ACHN (cell line): ENCODE results near the gene EPB41L4B.
"Not testable (repeated sequence)": the region's sequence is repeated elsewhere in the genome, so short reads cannot be mapped to it uniquely, and the experiment has no call there.

Source experiments
- DNase-seq: peaks from one replicate; pipeline ENCODE4 v3.0.0-alpha.2; 2015
- in situ Hi-C: cut with HindIII; loops from 2 replicates; pipeline ENCODE4 v1.10.0; 2017; ENCODE audit warnings: low sequenced_read_pairs, low pct_ligation_motif_present, low pct_unique_long_range_greater_than_20kb

EPB41L4B gene

DNA sequence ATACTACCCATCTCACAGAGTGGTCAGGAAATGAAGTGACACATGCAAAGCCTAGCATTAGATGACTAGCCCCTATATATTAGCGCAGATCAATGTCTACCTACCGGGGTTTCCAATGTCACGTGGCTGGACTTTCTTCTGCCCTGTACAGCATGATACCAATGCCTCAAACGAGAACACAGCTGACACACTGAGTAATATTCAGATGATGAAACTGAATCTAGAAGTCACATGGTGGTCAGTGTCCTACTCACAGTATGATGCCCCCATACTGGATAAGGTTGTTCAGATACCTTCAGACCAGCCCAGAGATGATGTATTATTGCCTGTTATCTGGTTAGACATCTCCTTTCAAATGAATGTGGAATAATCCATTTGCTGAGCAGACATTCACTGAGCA, 82.7 kb downstream of the EPB41L4B start:
- DNase-seq, result no peak
- in situ Hi-C loops, result no loop called here

DNA sequence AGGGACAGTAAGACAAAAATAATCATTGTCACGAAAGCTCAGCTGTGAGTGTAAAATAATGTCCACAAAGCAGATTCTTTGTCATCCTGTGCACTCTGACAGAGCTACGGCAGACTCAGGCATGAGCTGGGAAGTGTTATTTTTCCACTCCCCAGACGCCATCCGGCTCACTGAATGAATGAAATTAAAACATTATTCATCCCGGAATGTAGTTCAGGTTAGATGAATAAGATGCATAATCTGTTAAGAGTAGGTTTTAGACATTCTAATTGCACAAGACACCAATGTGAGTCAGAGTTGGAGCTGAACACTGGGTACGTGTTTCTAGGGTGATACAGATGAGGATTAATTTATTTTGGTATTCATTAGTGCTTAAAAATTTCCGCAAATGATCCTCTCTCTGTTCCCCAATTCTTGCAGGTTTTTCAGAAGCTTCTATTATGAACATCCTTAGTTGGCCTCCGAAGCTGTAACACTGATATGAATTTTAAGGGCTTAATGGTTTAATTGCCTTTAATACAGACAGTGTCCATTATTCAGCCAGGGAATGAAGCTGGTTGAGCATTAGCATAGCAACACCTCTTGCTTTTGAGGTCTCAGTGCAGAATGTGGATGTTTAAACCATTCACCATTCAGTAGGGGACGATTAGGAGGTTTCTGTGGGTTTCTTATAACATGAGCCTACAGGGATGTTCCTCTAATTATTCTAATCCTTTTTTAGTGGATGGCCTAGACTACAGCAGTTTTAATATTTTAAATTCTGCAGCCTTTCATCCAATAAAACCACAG, 88.2 kb downstream of the EPB41L4B start:
- in situ Hi-C loops, result no loop called here
- DNase-seq, result no peak

DNA sequence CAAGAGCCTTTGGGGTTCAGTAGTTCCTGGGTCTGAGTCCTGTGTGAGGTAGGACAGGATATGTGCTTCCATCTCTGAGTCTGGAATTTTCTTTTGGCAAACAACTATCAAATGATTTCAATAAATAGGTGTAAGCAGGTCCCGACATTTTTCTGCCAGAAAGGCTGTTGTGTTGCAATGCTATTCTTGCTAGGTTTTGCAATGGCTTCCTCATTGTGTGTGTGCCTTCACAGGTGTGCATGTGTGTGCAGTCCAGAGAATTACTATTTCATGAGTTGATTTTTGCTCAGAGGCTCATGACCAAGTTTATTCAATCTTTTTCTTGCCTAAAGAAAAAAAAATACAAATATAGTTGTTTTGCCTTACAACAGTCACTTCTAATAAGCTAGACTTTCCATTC, 89.3 kb downstream of the EPB41L4B start:
- DNase-seq, result no peak
- in situ Hi-C loops, result no loop called here

DNA sequence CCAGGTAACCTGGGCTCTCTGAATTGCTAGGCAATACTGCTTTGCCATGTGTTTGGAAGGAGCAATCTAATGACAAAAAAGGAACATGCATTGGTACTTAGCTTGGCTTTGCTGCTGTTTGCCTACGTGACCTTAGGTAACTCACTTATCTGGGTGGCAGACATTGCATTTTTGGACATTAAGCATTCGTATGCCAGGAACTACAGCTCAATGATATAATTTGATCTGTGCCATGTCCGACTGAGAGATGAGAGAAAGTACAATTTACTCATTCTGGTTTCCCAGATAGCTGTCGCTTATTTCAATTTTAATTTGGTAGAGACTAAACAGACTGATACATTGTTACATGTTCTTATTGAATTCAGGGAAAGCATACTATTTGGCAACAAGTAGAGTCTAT, 90.6 kb downstream of the EPB41L4B start:
- in situ Hi-C loops, result no loop called here

DNA sequence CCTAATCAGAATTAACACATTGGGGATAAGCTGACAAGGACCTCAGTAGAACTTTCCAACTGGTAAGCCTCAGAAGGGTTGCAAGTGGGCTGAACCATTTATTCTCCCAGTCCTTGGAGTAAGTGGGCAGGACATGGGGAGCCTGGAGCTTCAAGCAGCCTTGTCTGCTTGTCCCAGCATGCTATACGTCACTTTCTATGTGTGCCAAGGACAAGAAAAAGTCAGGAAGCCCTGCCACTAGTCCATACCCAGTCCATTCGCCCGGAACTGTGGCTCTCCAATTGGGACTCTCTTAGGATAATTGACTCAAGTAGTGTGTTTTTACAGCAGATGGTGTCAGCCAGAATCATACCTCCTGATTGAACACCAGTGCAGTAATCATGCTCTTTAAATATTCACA, 91.2 kb downstream of the EPB41L4B start:
- in situ Hi-C loops, result no loop called here
- no peak for DNase-seq

More for the DNA sequence above, 90.6 kb downstream of the EPB41L4B start:
- no peak for DNase-seq

DNA sequence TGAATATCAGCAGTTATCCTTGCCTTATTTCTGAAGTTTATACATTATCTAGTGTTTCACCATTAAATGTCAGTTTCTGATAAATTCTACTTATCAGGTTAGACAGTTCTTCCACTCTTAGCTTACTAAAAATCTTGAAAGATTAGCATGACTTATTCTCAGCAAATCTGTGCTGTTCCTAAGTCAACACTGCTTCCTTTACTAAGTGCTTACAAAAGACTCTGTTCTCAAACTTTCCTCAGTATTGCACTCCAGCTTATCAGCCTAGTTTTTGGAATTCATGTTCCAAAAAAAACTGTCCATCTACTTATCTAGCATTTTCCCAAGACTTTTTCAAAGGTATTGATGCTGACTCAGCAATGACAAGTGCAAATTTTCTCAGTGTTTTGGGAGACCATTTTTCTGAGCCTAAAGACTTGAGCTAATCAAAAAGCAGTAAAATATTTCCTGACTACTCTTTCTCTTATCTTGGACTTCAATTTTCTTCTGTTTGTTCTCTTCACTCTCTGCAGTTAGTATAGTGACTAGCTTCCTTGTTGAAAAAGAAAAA, 92.7 kb downstream of the EPB41L4B start:
- in situ Hi-C loops, result no loop called here
- DNase-seq, result no peak

DNA sequence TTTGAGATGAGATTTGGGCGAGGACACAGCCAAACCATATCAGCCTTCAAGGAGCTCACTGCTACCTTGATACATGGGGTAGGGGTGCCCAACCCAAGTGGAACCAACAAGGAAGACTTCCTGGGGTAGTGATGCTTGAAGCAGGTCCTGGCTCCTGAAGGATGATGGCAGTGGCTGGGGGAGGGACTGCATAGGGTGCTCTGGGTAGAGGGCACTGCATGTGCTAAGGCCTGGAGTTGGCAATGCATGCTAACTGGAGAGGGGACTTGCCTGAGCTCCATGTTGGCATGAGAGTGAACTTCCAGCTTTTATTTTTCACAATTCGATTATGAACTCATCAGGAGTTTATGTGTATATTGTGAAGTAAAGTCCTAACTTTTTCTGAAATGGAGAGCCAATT, 95.2 kb downstream of the EPB41L4B start:
- in situ Hi-C loops, result no loop called here
- DNase-seq, result no peak

DNA sequence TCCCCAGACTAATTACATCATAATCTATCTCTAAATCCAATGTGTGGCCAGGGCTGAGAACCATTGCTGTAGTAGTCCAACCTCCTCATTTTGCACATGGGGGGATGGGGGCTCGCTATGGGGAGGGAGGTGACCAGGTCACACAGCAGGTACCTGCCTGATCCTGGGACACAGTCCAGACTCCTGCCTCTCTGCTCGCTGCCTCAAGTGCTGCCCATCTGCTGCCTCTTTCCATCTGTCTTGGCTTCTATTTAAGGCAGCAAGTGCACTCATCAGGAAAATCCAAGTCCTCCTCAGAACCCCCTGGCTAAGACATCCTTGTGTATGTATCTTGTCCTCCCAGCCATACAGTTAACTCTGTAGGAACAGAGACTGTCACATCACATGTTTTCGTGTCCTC, 96.1 kb downstream of the EPB41L4B start:
- DNase-seq, result no peak
- in situ Hi-C loops, result no loop called here

DNA sequence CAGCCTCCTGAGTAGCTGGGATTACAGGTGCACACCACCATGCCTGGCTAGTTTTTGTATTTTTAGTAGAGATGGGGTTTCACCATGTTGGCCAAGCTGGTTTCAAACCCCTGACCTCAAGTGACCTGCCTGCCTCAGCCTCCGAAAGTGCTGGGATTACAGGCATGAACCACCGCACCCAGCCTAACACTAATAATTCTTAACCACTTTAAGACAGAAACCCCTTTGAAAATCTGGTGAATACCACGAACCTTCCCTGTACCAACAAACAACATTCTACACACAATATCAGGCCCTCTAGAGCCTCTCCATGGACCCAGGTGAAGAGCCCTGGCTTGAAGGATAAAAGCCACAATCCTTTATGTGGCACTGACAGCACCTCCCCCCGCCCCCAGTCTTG, 102.6 kb downstream of the EPB41L4B start:
- DNase-seq, in situ Hi-C loops: not testable (repeated sequence)

DNA sequence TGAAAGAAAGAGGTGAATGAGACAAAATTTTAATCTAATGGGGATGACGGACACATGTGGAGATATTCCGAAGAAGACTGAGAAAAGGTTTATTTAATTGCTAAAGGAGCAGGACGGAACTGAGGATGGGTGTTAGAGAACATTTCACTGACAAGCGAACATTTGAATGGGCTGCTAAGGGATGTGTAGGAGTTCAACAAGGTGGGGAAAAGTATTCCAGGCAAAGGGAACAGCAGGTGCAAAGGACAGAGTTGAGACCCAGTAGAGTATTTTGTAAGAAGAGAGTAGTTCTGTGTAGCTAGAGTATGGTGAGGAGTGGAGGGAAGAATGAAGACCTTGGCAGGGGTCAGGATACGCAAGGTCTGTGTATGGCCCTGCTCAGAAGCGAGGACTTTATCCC, 106.4 kb downstream of the EPB41L4B start:
- DNase-seq, result no peak
- in situ Hi-C loops, result no loop called here

DNA sequence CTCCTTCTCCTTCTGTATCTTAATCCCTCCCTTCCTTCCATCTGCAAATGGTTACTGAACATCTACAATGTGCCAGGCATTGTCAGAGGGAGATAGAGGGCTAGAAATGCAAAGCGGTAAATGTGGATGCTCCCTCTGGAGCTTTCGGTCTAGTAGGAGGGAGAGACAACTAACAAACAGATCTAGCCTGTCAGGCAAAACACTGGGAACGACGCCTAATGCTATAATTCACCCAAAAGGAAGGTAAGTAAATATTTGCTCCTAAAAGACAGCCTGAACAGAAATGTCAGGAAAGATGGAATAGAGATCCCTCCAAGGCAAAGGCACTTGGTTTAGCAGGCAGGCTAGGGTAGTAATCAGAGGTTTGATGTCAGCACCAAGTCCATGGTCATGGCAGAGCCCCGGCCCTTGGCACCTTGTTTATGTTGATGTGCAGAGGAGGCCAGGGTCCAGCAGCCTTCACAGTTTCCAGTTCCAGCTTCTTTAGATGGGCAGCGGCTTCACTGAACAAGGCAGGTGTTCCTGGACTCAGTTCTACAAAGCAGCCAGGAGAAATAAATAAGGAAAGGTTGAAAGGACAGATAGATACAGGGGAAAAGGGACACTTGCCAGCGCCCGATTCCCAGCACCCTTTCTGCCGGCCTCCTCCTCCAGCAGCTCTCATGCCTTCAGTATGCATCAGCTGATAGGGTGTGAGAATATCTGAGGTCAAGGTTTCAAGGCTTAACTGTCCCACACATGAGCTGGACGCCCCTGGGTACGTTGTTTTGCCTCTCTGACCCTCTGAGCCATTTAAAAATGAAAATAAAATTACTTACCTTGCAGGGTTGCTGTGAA, 107.4 kb downstream of the EPB41L4B start:
- no peak for DNase-seq
- in situ Hi-C loops, result no loop called here

DNA sequence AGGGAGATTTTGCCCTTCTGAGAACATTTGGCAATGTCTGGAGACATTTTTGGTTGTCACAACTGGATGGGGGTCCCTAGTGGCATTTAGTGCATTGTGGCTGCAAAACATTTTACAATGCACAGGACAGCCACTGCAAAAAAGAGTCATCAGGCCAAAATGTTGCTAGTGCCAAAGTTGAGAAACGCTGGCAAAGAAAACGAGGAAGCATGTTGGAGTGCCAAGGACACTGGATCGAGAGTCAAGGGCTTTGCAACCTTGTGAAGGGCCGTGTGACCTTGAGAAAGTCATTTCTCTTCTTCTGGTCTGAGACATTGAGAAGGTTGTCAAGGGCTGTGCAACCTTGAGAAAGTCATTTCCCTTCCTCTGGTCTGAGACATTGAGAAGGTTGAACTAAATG, 108.1 kb downstream of the EPB41L4B start:
- no peak for DNase-seq
- in situ Hi-C loops, result no loop called here

DNA sequence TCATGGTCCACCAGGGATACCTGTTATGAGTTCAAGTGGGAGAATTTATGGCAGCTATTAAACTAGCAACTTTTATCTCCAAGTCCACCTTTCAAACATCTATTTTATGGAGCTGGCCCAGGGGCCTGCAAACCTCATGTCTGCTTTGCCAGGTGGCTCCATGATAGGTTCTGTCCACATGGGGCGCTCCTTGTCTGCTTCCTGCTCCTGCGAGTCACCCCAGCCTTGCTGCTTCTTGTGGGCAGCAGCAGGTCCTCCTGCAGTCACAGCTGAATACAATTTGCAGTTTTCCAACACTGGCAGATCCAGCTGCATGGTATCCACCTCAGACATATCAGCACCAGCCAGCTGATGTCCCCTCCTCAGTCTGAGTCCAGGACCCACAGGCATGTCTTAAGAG, 114.2 kb downstream of the EPB41L4B start:
- in situ Hi-C loops, result no loop called here
- DNase-seq, result no peak

DNA sequence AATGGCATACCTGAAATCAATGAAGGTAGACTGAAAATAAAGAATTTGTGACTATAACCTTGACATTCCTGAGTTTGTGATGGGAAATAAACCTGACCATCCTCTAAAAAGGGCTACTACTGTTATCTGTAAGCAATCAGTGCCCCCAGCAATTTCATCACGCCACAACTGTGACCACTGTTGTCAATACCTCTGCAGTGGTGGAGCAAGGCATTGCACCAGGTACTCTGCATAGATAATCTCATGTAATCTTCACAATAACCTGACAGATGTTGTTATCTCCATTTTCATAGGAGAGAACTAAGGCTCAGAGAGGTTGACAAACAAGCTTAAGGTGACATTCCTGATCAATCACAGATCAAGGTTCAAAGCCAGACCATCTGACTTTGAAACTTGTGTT, 115.3 kb downstream of the EPB41L4B start:
- no peak for DNase-seq
- in situ Hi-C loops, result no loop called here

DNA sequence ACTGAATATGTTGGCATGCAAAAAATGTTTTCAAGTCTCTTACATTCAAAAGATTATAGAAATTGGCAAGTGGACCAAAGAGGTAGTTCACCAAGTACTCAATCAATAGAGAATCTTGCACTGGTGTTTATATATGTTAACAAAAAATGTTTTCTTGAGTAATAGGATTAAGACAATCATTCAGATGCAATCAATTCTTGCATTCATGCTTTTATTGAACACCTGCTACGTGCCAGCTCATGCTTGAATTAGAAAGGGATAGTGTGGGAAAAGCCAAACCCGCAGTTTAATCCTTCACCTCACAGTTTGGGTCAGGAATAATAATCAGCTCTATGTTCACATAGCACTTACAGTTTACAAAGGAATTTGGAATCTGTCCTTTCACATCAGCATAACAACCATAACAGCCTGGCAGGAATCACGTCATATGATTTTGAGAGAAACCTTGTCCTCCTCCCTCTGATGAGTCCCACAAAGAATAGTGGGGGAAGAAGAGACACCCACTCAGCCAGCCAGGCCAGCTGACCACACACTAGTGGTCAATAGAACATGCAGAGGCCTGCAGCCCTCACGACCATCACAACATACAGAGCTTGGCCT, 117.0 kb downstream of the EPB41L4B start:
- in situ Hi-C loops, result no loop called here
- DNase-seq, result no peak

DNA sequence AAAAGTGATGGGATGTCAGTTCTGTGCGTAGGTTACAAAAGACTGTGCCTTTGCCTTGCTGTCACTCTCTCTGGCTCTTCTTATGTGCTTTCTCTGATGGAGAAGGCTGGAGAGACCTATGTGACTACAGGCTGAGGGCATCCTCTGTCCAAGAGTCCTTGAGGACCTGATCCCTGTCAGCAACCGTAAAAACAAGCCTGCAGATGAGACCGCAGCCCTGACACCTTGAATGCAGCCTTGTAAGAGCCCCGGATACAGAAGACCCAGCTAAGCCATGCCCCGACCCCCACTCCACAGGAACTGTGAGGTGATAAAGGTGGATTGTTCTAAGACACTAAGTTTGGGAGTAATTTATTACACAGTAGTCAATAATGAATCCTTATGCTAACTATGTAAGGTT, 121.2 kb downstream of the EPB41L4B start:
- no peak for DNase-seq
- in situ Hi-C loops, result no loop called here

DNA sequence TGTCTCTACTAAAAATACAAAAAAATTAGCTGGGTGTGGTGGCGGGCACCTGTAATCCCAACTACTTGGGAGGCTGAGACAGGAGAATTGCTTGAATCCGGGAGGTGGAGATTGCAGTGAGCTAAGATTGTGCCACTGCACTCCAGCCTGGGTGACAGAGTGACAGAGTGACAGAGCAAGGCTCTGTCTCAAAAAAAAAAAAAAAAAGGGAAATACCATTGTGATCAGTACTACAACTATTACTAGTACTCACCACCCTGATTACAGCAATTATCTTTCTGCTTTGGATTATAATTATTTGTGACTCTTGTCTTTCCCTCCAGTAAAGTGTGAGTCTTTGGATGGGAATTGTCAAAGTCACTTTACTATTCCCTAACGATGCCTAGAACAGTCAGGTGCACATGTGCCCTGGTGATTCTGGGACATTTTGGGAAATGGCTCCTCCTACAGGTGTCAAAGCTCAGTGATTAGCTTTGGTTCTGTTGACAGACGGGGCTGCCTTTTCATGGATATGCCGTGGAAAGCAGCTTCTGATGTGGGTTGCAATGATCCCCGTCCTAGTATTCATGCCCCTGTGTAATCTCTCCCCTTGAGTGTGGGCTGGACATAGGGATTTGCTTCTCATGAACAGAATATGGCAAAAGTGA, 122.0 kb downstream of the EPB41L4B start:
- no peak for DNase-seq
- in situ Hi-C loops, result no loop called here

DNA sequence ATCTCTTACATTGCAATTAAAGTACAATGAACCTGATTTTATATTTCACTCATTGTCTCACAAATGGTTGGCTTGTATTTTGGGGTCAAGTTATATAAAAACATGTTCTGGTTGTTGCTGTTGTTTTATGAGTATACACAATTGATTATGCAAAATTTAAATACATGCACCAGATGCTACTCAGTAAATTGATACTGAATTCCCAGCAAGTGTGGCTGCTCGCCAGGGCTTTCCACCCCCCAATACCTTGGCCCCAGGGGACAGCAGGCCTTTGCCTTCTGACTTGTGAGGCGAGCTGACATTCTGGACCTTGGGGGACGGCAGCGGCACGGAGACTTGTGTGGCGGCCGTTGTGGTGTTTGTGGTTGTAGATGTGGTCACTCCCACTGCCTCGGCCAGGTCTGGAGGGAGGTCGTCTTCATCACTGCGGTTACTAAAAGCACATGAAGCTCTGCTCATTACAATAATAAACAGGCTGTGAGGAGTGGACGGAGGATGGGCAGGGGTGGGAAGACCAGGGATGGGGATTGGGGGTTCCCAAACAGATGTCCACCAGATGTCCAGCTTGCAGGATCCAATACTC, 126.8 kb downstream of the EPB41L4B start:
- no peak for DNase-seq
- in situ Hi-C loops, result no loop called here
